Smooth muscle cell (in vitro differentiated cells): Measurements from ENCODE around the gene BTBD8. TPM values are rescaled to one million over a fixed set of nuclear protein-coding genes. Genes with fewer than 3 reads are reported as not detected.
"Not testable (repeated sequence)": the region's sequence is repeated elsewhere in the genome, so short reads cannot be mapped to it uniquely, and the experiment has no call there.

ENCODE experiments used
- DNase-seq: peaks from one replicate; lab custom pipeline; 2025; ENCODE audit not compliant: unreplicated experiment; lab: John Stamatoyannopoulos, UW
- H2AFZ ChIP-seq: fragments of 200-600 bp; sonication (generic); 2 replicates; pipeline ENCODE4 v1.6.0; 2016; ENCODE audit warnings: antibody characterized with exemption, low read depth, mild to moderate bottlenecking
- H3F3A ChIP-seq: fragments of 200-600 bp; sonication (generic); 2 replicates; pipeline ENCODE4 v1.6.0; 2017; ENCODE audit warnings: antibody characterized with exemption, low read depth
- H3K27ac ChIP-seq: fragments of 200-600 bp; sonication (generic); 2 replicates; pipeline ENCODE4 v1.5.1; 2016; ENCODE audit warnings: low read depth, mild to moderate bottlenecking
- H3K27me3 ChIP-seq: fragments of 200-600 bp; sonication (generic); 2 replicates; pipeline ENCODE4 v1.6.1; 2016; ENCODE audit warnings: low read depth, mild to moderate bottlenecking
- H3K36me3 ChIP-seq: fragments of 200-600 bp; sonication (generic); 2 replicates; pipeline ENCODE4 v1.5.1; 2016; ENCODE audit warnings: low read depth
- H3K4me1 ChIP-seq: fragments of 200-600 bp; sonication (generic); 2 replicates; pipeline ENCODE4 v1.5.1; 2016; ENCODE audit warnings: low read depth
- H3K4me2 ChIP-seq: fragments of 200-600 bp; sonication (generic); 2 replicates; pipeline ENCODE4 v1.6.0; 2016; ENCODE audit warnings: mild to moderate bottlenecking
- H3K4me3 ChIP-seq: fragments of 200-600 bp; sonication (generic); 2 replicates; pipeline ENCODE4 v1.5.1; 2016; ENCODE audit warnings: mild to moderate bottlenecking
- H3K79me2 ChIP-seq: fragments of 200-600 bp; sonication (generic); 2 replicates; pipeline ENCODE4 v1.6.0; 2016; ENCODE audit warnings: low read depth, mild to moderate bottlenecking
- H3K9ac ChIP-seq: fragments of 200-600 bp; sonication (generic); 2 replicates; pipeline ENCODE4 v1.6.0; 2016; ENCODE audit warnings: low read depth
- H3K9me3 ChIP-seq: fragments of 200-600 bp; sonication (generic); replicated peaks from 2 replicates; pipeline ENCODE4 v1.5.1; 2016; ENCODE audit warnings: low read depth
- H4K20me1 ChIP-seq: fragments of 200-600 bp; sonication (generic); 2 replicates; pipeline ENCODE4 v1.6.0; 2016; ENCODE audit warnings: low read depth
- WGBS: methylation state at CpG from one replicate; pipeline ENCODE4 v1.1.7; 2016; ENCODE audit warnings: low lambda C conversion rate; 5-methylcytosine and 5-hydroxymethylcytosine counted together
- polyA plus RNA-seq: library from polyadenylated mRNA; unstranded; fragments of >200 nt; fragmentation: Nextera tagmentation; extraction: Ambion mirVana; gene quantifications from 2 replicates; pipeline ENCODE4 v1.2.1, GENCODE V29; 2016
- total RNA-seq: library from RNA; depleted of rRNA; stranded (reverse); fragments of >200 nt; gene quantifications from 2 replicates; pipeline ENCODE4 v1.2.3, GENCODE V29; 2014
- TF ChIP-seq, protein P1 (sequence below): fragments of 200-600 bp; sonication (generic); IDR thresholded peaks from 2 replicates; pipeline ENCODE4 v1.5.1; 2017; ENCODE audit warnings: borderline replicate concordance, mild to moderate bottlenecking, antibody characterized with exemption; ENCODE audit not compliant: insufficient read depth, poor library complexity, severe bottlenecking

The BTBD8 gene
- total and polyA plus RNA-seq, 2 experiments from 2014 or later = 1.6 to 4.9 TPM

DNA sequence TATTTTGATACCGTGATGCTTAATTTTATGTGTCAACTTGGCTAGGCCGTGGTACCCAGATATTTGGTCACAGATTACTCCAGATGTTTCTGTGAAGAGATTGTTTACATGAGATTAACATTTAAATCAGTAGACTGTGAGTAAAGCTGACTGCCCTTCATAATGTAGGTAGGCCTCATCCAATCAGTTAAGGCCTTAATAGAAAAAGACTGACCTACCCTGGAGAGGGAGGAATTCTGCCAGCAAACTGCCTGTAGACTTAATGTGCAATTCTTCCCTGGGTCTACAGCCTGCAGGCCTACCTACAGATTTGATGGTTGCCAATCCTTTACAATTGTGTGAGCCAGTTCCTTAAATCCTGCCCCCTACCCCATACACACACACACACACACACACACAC, 9.3 kb upstream of the BTBD8 start:
- 95% methylated on average over 2 of the region's 2 CpGs for WGBS
- H3K36me3 ChIP-seq = no peaks in the 10 kb centered on the region

DNA sequence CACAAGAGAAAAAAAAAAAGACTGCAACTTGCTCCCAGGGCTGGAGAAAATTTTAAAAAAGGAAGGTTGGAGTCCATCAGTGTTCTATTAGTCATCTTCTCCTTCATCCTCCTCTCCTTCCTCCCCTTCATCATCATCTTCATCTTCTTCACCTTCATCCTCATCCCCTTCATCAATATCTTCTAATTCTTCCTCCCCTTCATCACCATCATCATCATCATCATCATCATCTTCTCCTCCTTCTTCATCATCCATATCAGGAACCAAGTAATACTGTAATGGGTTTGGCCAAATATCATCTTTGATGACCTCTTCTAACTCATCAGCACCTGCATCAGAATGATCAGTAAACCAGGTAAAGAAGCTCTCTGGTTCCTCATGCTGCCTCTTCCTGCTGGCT, 5.7 kb upstream of the BTBD8 start:
- not testable (repeated sequence) for H3K27ac ChIP-seq, H3K36me3 ChIP-seq, H3K4me1 ChIP-seq, H3K9me3 ChIP-seq, H3K9ac ChIP-seq, H3K4me2 ChIP-seq, H3K79me2 ChIP-seq, H3K4me3 ChIP-seq, H2AFZ ChIP-seq, H3K27me3 ChIP-seq, H4K20me1 ChIP-seq, DNase-seq, H3F3A ChIP-seq

More for the DNA sequence above, 9.3 kb upstream of the BTBD8 start:
- H2AFZ ChIP-seq = peak overlapping the region; percentile 43
- H3K9me3 ChIP-seq = no peaks in the 10 kb centered on the region
- DNase-seq = no peak
- no peak overlapping the region for H3K4me3 ChIP-seq
- H3K27ac ChIP-seq = no peak overlapping the region
- no peaks in the 10 kb centered on the region for H3F3A ChIP-seq
- TF ChIP-seq, protein P1, sequence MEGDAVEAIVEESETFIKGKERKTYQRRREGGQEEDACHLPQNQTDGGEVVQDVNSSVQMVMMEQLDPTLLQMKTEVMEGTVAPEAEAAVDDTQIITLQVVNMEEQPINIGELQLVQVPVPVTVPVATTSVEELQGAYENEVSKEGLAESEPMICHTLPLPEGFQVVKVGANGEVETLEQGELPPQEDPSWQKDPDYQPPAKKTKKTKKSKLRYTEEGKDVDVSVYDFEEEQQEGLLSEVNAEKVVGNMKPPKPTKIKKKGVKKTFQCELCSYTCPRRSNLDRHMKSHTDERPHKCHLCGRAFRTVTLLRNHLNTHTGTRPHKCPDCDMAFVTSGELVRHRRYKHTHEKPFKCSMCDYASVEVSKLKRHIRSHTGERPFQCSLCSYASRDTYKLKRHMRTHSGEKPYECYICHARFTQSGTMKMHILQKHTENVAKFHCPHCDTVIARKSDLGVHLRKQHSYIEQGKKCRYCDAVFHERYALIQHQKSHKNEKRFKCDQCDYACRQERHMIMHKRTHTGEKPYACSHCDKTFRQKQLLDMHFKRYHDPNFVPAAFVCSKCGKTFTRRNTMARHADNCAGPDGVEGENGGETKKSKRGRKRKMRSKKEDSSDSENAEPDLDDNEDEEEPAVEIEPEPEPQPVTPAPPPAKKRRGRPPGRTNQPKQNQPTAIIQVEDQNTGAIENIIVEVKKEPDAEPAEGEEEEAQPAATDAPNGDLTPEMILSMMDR = no peak
- H3K27me3 ChIP-seq = no peaks in the 10 kb centered on the region
- H3K79me2 ChIP-seq = no peaks in the 10 kb centered on the region
- no peaks in the 10 kb centered on the region for H3K4me1 ChIP-seq
- no peak overlapping the region for H3K4me2 ChIP-seq
- no peaks in the 10 kb centered on the region for H4K20me1 ChIP-seq
- H3K9ac ChIP-seq = no peak overlapping the region

DNA sequence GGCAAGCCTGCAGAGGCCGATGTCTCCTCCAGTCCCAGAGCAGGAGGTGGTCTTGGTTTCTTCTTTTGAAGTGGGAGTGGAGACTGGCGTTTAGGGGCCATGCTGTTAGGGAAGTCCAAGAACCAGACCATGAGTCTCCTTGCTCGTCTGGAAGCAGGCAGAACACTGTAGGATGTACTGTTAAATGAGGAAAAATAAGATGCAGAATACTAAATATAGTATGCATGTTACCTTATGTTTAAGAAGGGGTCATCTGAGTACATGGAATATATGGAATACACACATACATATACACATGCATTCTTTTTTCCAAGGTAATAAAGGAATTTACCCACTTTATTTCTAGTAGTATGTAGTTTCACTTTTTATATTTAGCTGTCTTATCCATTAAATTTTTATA, 4.8 kb upstream of the BTBD8 start, which contains the start of gene SETSIP:
TSS of gene SETSIP (minus strand) at position 101 of the 400 bp plus-strand sequence. CDS start at position 101, 0 bp downstream.
- no peaks in the 10 kb centered on the region for H3K79me2 ChIP-seq
- 77% methylated on average over 3 of the region's 3 CpGs for WGBS
- TF ChIP-seq, protein P1 = no peak

DNA sequence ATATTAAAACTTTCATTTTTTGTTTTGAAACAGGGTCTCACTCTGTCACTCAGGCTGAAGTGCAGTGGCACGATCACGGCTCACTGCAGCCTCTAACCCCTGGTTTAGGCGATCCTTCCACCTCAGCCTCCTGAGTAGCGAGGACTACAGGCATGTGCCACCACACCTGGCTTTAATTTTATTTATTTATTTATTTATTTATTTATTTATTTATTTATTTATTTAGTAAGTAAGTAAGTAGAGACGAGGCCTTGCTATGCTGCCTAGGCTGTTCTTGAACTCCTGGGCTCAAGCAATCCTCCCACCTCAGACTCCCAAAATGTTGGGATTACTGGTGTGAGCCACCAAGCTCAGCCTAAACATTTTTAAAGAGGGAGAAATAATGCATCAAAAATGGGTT, 3.8 kb upstream of the BTBD8 start:
- no peaks in the 10 kb centered on the region for H3K27me3 ChIP-seq
- H3K4me2 ChIP-seq = no peak overlapping the region
- H3F3A ChIP-seq = no peaks in the 10 kb centered on the region
- no peak overlapping the region for H3K9ac ChIP-seq
- H3K9me3 ChIP-seq = no peaks in the 10 kb centered on the region
- H3K4me1 ChIP-seq = no peaks in the 10 kb centered on the region
- no peak overlapping the region for H2AFZ ChIP-seq
- WGBS = 94% methylated on average over 5 of the region's 5 CpGs
- no peak overlapping the region for H3K27ac ChIP-seq
- no peaks in the 10 kb centered on the region for H4K20me1 ChIP-seq
- TF ChIP-seq, protein P1 = no peak
- no peaks in the 10 kb centered on the region for H3K36me3 ChIP-seq
- DNase-seq = no peak
- H3K4me3 ChIP-seq = no peak overlapping the region
- no peaks in the 10 kb centered on the region for H3K79me2 ChIP-seq

More for the DNA sequence above, 4.8 kb upstream of the BTBD8 start, which contains the start of gene SETSIP:
- no peak within 1 kb of the TSS for H3K27ac ChIP-seq
- H3F3A ChIP-seq = no peaks in the 10 kb centered on the region
- H3K27me3 ChIP-seq = no peaks in the 10 kb centered on the region
- no peak within 1 kb of the TSS for H3K4me2 ChIP-seq
- no peaks in the 10 kb centered on the region for H3K9me3 ChIP-seq
- no peak for DNase-seq
- H4K20me1 ChIP-seq = no peaks in the 10 kb centered on the region
- no peak within 1 kb of the TSS for H3K9ac ChIP-seq
- H3K36me3 ChIP-seq = no peaks in the 10 kb centered on the region
- no peak within 1 kb of the TSS for H3K4me3 ChIP-seq
- H3K4me1 ChIP-seq = no peaks in the 10 kb centered on the region
- no peak within 1 kb of the TSS for H2AFZ ChIP-seq

DNA sequence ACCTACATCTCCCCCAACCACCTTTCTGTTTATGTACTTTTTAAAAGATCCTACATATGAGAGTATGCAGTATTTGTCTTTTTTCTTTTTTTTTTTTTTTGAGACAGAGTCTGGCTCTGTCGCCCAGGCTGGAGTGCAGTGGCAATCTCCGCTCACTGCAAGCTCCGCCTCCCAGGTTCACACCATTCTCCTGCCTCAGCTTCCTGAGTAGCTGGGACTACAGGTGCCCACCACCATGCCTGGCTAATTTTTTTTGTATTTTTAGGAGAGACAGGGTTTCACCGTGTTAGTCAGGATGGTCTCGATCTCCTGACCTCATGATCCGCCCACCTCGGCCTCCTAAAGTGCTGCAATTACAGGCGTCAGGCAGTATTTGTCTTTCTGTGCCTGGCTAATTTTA, 2.1 kb upstream of the BTBD8 start:
- DNase-seq, H3K36me3 ChIP-seq, H3K27ac ChIP-seq, H3F3A ChIP-seq, H3K27me3 ChIP-seq, H3K79me2 ChIP-seq, H3K9me3 ChIP-seq, H3K4me3 ChIP-seq, H3K4me2 ChIP-seq, H3K4me1 ChIP-seq, H4K20me1 ChIP-seq, H3K9ac ChIP-seq, H2AFZ ChIP-seq: not testable (repeated sequence)
- whole genome bisulfite sequencing = 95% methylated on average over 8 of the region's 8 CpGs
